Calu3 (cell line): ENCODE results near the gene RPL7L1. TPM values are rescaled to one million over a fixed set of nuclear protein-coding genes. Genes with fewer than 3 reads are reported as not detected.

Experiments used
- BruUV-seq: library from RNA; stranded (reverse); fragments of 400-500 nt; replicated peaks from 2 replicates; lab custom pipeline; 2021; lab: Mats Ljungman, UMichigan
- CTCF ChIA-PET: fragments of 300-600 bp; sonication (Branson Sonifier 250); formaldehyde crosslinking; loops from one replicate; lab custom pipeline; 2022; ENCODE audit warnings: antibody characterized with exemption; lab: Charles Lee
- DNase-seq: peaks from one replicate; pipeline ENCODE4 v3.0.0; 2022
- H3K27ac Mint-ChIP-seq: one replicate; pipeline ENCODE4 v1.8.0; 2022; ENCODE audit warnings: mixed read lengths; ENCODE audit not compliant: unreplicated experiment
- H3K27me3 Mint-ChIP-seq: one replicate; pipeline ENCODE4 v1.8.0; 2022; ENCODE audit warnings: mixed read lengths; ENCODE audit not compliant: unreplicated experiment
- H3K36me3 Mint-ChIP-seq: one replicate; pipeline ENCODE4 v1.8.0; 2022; ENCODE audit warnings: mild to moderate bottlenecking, moderate library complexity, mixed read lengths; ENCODE audit not compliant: insufficient read depth, unreplicated experiment
- H3K4me1 Mint-ChIP-seq: one replicate; pipeline ENCODE4 v1.8.0; 2022; ENCODE audit warnings: mild to moderate bottlenecking, low read depth, mixed read lengths; ENCODE audit not compliant: unreplicated experiment
- H3K4me3 Mint-ChIP-seq: one replicate; pipeline ENCODE4 v1.8.0; 2022; ENCODE audit warnings: mild to moderate bottlenecking, low read depth, moderate library complexity, mixed read lengths; ENCODE audit not compliant: unreplicated experiment
- H3K9me3 Mint-ChIP-seq: one replicate; pipeline ENCODE4 v1.8.0; 2022; ENCODE audit warnings: low read depth, mixed read lengths; ENCODE audit not compliant: unreplicated experiment
- intact Hi-C: fragments of 100-400 bp; cut with micrococcal nuclease; formaldehyde crosslinking; loops from one replicate; pipeline ENCODE4 v1.10.0; 2022; ENCODE audit not compliant: unreplicated experiment
- total RNA-seq: library from RNA; stranded (reverse); gene quantifications from 2 replicates; pipeline ENCODE4 v1.2.3, GENCODE V29; 2022
- TF ChIP-seq, protein P1 (sequence below): fragments of 200-600 bp; IDR thresholded peaks from one replicate; pipeline ENCODE4 v1.8.0; 2022; ENCODE audit warnings: antibody characterized with exemption; ENCODE audit not compliant: unreplicated experiment

The RPL7L1 gene
- total RNA-seq, 1 experiment from 2014 or later, result 144 TPM

DNA sequence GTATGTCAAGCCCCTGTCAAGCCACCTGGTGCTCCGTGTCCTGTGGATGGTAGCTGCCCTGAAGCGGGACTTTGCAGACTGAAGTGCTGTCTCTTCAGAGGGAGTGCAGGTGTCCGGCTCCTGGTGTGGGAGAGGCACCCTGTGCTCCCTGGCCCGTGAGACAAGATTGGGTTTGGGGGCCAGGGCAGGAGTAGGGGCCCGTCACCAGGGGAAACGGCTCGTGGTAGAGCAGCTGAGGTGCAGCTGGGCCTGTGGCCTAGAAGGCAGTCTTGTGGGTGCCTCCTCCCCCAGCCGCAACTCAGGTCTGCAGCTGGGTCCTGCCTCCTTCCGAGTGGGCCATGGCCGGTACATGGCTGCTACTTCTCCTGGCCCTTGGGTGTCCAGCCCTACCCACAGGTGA, 36.3 kb downstream of the RPL7L1 start, which contains the start of gene PTCRA:
Gene PTCRA, plus strand, starts transcription at position 322 of the 400 bp plus-strand sequence. Its CDS starts 17 bp downstream, at position 339.
- Mint-ChIP-seq H3K27me3 (peaks cover 13% of the 10 kb centered on the region), H3K4me3 (no peak within 1 kb of the TSS), H3K27ac (no peak within 1 kb of the TSS), H3K4me1 (no peaks in the 10 kb centered on the region), H3K36me3 (no peaks in the 10 kb centered on the region), H3K9me3 (no peaks in the 10 kb centered on the region)
- no TSS peak for BruUV-seq
- CTCF ChIA-PET, result no interaction called here
- TF ChIP-seq, protein P1, sequence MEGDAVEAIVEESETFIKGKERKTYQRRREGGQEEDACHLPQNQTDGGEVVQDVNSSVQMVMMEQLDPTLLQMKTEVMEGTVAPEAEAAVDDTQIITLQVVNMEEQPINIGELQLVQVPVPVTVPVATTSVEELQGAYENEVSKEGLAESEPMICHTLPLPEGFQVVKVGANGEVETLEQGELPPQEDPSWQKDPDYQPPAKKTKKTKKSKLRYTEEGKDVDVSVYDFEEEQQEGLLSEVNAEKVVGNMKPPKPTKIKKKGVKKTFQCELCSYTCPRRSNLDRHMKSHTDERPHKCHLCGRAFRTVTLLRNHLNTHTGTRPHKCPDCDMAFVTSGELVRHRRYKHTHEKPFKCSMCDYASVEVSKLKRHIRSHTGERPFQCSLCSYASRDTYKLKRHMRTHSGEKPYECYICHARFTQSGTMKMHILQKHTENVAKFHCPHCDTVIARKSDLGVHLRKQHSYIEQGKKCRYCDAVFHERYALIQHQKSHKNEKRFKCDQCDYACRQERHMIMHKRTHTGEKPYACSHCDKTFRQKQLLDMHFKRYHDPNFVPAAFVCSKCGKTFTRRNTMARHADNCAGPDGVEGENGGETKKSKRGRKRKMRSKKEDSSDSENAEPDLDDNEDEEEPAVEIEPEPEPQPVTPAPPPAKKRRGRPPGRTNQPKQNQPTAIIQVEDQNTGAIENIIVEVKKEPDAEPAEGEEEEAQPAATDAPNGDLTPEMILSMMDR, result no peak
- intact Hi-C loops, result no loop called here
- DNase-seq, result no peak

DNA sequence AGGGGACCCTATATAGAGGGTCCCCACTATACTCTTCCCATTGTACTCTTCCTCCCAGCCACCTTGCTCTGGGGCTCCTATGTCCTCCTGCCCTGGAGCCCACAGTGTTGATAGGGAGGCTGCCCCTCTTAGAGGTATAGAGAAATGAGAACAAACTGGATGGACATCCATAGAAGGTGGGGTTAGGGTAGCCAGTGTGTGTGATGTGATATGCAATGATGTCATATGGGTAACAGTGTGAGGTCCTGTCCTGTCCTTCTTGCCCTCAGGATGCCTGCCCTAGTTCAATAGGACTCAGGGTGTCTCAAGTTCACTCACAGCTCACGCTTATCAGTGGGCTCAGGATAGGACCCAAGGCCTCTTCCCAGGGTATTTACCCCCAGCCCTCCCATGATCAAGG, 36.9 kb downstream of the RPL7L1 start:
- DNase-seq, result no peak
- BruUV-seq, result no TSS peak
- Mint-ChIP-seq H3K4me3 (no peak overlapping the region), H3K4me1 (no peaks in the 10 kb centered on the region), H3K36me3 (no peaks in the 10 kb centered on the region), H3K27me3 (peaks cover 13% of the 10 kb centered on the region), H3K9me3 (no peaks in the 10 kb centered on the region), H3K27ac (no peak overlapping the region)
- TF ChIP-seq, protein P1, result no peak
- CTCF ChIA-PET, result no interaction called here
- intact Hi-C loops, result no loop called here

GRCh38 chr6:42921801-42922200, 42.4 kb downstream of the RPL7L1 start:
- Mint-ChIP-seq H3K27me3 (peaks cover 18% of the 10 kb centered on the region), H3K4me1 (no peaks in the 10 kb centered on the region), H3K27ac (no peak overlapping the region), H3K4me3 (no peak overlapping the region), H3K36me3 (no peaks in the 10 kb centered on the region), H3K9me3 (no peaks in the 10 kb centered on the region)
- CTCF ChIA-PET, result interaction anchor here (0.7 kb wide), 1 partner anchor 17 kb away, joined by 6 read pairs; no protein-coding TSS in a partner anchor
- DNase-seq, result no peak
- intact Hi-C loops, result no loop called here
- no TSS peak for BruUV-seq
- TF ChIP-seq, protein P1, result no peak

DNA sequence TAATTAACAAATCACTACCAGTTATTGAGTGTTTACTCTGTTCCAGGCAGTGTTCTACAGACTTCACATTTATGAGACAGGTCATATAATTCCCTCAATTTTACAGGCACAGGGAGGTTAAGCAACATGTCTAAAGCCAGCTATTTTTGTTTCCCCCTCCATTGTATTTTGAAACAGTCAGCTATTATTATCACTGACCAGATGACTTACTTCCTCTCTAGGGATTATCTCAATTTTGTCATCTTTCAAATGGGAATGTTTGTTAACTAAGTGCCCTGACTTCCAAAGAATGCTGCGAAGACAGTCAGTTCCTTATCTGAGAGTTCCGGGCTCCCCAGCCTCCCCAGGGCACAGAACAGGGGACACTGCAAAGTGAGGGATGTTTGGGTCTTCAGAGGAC, 44.2 kb downstream of the RPL7L1 start:
- no peak for DNase-seq
- peaks cover 6% of the 10 kb centered on the region for H3K36me3 Mint-ChIP-seq
- H3K27me3 Mint-ChIP-seq, result peaks cover 18% of the 10 kb centered on the region
- intact Hi-C loops, result no loop called here
- TF ChIP-seq, protein P1, result no peak
- H3K4me1 Mint-ChIP-seq, result peaks cover 7% of the 10 kb centered on the region
- H3K27ac Mint-ChIP-seq, result no peak overlapping the region
- H3K4me3 Mint-ChIP-seq, result no peak overlapping the region
- CTCF ChIA-PET, result no interaction called here
- H3K9me3 Mint-ChIP-seq, result no peaks in the 10 kb centered on the region
- no TSS peak for BruUV-seq
